GM21529 (cell line): ENCODE data around the gene IQGAP1.
"Not testable (repeated sequence)": the region's sequence is repeated elsewhere in the genome, so short reads cannot be mapped to it uniquely, and the experiment has no call there.

ENCODE experiments used
- ATAC-seq: cut with Tn5 transposase; IDR thresholded peaks from one replicate; pipeline ENCODE4 v1.9.1; 2021; ENCODE audit not compliant: unreplicated experiment

IQGAP1 gene

GRCh38 chr15:90387534-90388461, at the start of gene IQGAP1:
Gene IQGAP1 (plus strand): TSS chr15:90388242. CDS start chr15:90388342, 100 bp downstream.
- peak; percentile 93 for ATAC-seq

- no peak for ATAC-seq
Measured at GRCh38 chr15:90338532-90338931, 49.5 kb upstream of the IQGAP1 start.

- ATAC-seq: no peak
Measured at GRCh38 chr15:90340345-90340744, 47.7 kb upstream of the IQGAP1 start.

- ATAC-seq: no peak
Measured at GRCh38 chr15:90343302-90343790, 44.7 kb upstream of the IQGAP1 start.

GRCh38 chr15:90344662-90345061, 43.4 kb upstream of the IQGAP1 start:
- ATAC-seq: no peak

GRCh38 chr15:90345857-90346256, 42.2 kb upstream of the IQGAP1 start:
- ATAC-seq: no peak

GRCh38 chr15:90347431-90348065, 40.5 kb upstream of the IQGAP1 start:
- not testable (repeated sequence) for ATAC-seq

GRCh38 chr15:90348456-90348855, 39.6 kb upstream of the IQGAP1 start:
- no peak for ATAC-seq

- ATAC-seq: no peak
Measured at GRCh38 chr15:90349072-90349471, 39.0 kb upstream of the IQGAP1 start.

- no peak for ATAC-seq
Measured at GRCh38 chr15:90349821-90350220, 38.2 kb upstream of the IQGAP1 start.

GRCh38 chr15:90351479-90352106, 36.4 kb upstream of the IQGAP1 start:
- no peak for ATAC-seq

GRCh38 chr15:90352107-90352893, 35.7 kb upstream of the IQGAP1 start, which contains the start of gene ZNF774:
Gene ZNF774 (plus strand): TSS chr15:90352284. CDS start chr15:90354661, 2,377 bp downstream.
- peak; percentile 100 for ATAC-seq

GRCh38 chr15:90354986-90355385, 33.1 kb upstream of the IQGAP1 start:
- ATAC-seq: no peak

GRCh38 chr15:90358124-90359033, 29.7 kb upstream of the IQGAP1 start:
- no peak for ATAC-seq

- no peak for ATAC-seq
Measured at GRCh38 chr15:90360746-90361145, 27.3 kb upstream of the IQGAP1 start.

GRCh38 chr15:90362936-90363212, 25.2 kb upstream of the IQGAP1 start:
- no peak for ATAC-seq

- ATAC-seq: no peak
Measured at GRCh38 chr15:90364251-90364650, 23.8 kb upstream of the IQGAP1 start.

- ATAC-seq: no peak
Measured at GRCh38 chr15:90365414-90366055, 22.5 kb upstream of the IQGAP1 start.

- no peak for ATAC-seq
Measured at GRCh38 chr15:90367576-90367975, 20.5 kb upstream of the IQGAP1 start.
